GM10266 (cell line): ENCODE results near the gene PPP1R13L.
A peak's percentile ranks its signal among the peaks of the same experiment; 100 is the strongest.

Experiments
- DNase-seq: peaks from one replicate; pipeline ENCODE4 v3.0.0; 2012; ENCODE audit errors: extremely low spot score
- TF ChIP-seq, protein P1 (sequence below): IDR thresholded peaks from 2 replicates; pipeline ENCODE4 v1.5.1; 2012; ENCODE audit warnings: mild to moderate bottlenecking, low read depth; ENCODE audit not compliant: control insufficient read depth, insufficient read depth; ENCODE audit errors: missing control alignments

The PPP1R13L gene

DNA sequence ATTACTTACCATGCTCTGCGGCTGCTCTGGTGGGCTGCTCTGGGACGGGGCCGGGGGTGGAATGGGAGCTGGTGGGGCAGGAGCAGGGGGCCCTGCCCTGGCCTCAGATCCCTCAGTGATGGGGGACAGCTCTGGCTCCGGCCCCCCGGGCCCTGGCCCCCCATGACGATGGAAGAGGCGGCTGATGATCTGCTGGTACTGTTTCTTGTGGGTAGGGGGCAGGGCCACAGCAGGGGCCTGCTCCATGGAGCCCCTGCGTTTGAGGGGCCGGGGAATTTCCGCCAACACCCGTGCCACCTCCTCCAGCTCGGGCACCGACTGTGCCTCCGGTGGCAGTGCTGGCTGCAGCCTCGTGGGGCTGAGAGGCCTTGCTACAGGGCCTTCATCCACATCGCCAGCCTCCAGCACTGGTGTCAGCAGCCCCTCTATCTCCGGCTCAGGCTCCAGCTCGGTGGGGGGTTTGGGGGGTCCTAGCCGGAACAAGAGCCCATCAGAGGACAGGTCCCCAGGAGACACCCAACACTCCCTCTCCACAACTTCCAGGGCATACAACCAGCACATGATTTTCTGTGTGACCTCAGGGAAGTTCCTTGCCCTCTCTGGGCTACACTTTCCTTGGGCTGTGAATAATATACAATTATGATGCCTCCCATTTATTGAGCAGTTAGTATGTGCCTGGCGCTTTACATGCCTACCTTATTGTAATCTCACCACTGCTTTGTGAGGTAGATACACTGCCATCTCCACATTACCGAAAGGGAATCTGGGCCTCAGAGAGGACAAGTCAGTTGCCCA is 12.8 kb downstream of the PPP1R13L start:
- TF ChIP-seq, protein P1, sequence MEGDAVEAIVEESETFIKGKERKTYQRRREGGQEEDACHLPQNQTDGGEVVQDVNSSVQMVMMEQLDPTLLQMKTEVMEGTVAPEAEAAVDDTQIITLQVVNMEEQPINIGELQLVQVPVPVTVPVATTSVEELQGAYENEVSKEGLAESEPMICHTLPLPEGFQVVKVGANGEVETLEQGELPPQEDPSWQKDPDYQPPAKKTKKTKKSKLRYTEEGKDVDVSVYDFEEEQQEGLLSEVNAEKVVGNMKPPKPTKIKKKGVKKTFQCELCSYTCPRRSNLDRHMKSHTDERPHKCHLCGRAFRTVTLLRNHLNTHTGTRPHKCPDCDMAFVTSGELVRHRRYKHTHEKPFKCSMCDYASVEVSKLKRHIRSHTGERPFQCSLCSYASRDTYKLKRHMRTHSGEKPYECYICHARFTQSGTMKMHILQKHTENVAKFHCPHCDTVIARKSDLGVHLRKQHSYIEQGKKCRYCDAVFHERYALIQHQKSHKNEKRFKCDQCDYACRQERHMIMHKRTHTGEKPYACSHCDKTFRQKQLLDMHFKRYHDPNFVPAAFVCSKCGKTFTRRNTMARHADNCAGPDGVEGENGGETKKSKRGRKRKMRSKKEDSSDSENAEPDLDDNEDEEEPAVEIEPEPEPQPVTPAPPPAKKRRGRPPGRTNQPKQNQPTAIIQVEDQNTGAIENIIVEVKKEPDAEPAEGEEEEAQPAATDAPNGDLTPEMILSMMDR, result no peak
- peak; percentile 5 for DNase-seq

DNA sequence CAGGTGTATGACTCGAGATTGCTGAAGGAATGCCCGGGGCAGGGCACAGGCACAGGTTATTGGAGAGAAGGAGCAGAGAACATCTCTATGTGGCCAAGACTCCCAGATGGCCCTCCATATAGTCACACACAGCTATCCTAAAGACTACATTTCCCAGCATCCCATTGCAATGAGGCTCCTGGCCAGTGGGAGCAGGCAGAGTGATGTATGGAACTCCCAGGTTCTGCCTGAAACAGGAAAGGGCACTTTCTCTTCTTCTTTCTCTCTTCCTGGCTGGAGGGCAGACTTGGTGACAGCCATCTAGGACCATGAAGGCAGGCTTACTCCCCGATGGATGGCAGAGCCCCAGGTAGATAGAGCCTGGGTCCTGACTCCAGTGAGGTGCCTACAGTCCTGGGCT is 13.5 kb downstream of the PPP1R13L start:
- TF ChIP-seq, protein P1, result no peak
- DNase-seq, result peak; percentile 44

DNA sequence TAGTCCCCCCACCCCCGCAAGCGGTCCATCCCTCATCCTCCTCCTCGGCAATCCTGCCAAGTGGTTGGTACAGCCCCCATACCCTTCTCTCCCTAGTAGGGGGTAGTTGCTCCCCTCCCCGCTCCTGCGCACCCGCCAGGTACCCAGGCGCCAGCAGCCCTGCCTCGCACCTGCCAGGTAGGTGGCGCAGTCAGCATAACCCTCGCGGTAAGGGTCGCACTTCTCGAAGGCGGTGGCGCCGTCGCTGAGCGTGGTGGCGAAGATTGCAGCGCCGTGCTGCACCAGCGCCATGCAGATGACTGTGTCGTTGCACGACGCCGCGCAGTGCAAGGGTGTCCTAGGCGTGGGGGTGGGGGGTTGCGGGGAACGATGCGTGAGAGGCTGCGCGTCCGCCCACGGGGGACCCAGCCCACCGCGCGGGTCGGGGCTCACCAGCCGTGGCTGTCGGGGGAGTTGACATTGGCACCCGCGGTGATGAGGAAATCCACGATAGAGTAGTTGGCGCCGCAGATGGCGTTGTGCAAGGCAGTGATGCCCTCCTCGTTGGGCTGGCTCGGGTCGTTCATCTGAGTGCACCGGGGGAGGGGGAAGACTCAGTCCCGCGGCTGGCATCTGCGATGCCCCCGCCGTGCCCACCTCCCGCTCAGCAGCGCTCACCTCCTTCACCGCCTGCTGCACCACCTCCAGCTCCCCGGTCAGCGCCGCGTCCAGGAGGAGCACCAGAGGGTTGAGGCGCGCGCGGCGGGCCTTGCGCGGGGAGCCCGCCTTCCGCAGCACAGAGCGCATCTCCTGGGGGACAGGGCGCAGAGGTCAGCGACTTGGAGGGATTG is 19.3 kb downstream of the PPP1R13L start:
- DNase-seq, result no peak
- TF ChIP-seq, protein P1, result no peak

DNA sequence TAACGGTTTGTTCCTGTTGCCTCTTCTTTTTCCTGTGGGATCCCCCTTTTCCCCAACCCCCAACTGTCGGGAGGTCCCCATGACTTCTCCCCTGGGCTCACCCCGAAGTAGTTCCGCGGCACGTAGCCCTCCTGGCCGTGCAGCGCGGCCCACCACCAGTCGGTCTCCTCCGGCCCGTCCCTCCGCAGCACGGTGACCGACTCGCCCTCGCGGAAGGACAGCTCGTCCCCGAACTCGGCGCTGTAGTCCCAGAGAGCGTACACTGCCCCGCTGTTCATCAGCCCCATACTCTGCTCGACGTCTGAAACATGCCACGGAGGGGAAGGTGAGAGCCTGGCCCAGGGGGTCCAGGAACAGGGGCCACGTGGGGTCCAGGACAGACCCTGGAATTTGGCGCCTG is 22.4 kb downstream of the PPP1R13L start:
- TF ChIP-seq, protein P1, result no peak
- no peak for DNase-seq

DNA sequence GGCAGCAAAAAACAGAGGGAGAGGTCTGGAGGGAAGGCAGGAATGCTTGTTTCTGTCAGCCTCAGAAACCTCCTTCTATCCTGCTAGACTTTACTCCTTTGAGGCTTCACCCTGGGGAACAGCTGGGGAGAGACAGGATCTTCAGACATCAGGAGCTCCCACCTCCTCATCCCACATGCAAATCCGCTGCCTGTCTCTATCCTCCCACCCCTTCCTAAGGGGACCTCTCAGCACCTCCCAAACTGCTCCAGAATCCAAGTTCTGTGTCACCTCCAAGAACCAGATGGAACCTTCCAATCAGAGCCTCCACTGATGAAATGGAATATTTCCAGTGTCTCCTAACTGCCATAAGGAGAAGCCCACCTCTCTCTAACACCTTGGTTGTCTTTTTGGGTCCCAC is 24.8 kb downstream of the PPP1R13L start:
- TF ChIP-seq, protein P1, result no peak
- no peak for DNase-seq

DNA sequence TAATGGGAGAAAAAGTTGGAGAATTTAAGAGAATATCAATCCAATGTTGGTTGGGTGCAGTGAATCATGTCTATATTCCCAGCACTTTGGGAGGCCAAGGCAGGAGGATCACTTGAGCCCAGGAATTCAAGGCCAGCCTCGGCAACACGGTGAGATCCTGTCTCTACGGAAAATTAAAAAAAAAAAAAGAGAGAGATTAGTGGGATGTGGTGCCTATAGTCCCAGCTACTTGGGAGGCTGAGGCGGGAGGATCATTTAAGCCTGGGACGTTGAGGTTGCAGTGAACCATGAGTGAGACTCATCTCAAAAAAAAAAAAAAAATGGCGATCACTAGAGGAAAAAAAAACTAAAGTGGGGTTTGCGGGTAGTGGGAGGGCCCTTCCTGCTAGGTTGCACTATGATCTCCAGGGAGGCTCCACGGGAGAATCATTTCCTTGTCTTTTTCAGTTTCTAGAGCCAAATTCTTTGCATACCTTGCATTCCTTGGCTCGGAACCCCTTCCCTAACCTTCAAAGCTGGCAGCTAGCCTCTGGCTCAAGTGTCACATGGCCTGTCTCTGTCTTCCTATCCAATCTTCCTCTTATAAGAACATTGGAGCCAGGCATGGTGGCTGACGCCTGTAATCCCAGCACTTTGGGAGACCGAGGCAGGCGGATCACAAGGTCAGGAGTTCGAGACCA is 28.7 kb downstream of the PPP1R13L start:
- no peak for DNase-seq
- TF ChIP-seq, protein P1, result no peak
